ENCODE results near the gene RANBP3.
"Not testable (repeated sequence)": the region's sequence is repeated elsewhere in the genome, so short reads cannot be mapped to it uniquely, and the experiment has no call there.

Gene RANBP3

GRCh38 chr19:5977785-5978605, at the start of gene RANBP3:
Gene RANBP3, minus strand, starts transcription at chr19:5978140. Its CDS starts 58 bp downstream, at chr19:5978082.
- DNase-seq, result peak; percentile 95 to 97

- DNase-seq, result no peak
Observed at GRCh38 chr19:6026390-6027227, 48.7 kb upstream of the RANBP3 start.

DNA sequence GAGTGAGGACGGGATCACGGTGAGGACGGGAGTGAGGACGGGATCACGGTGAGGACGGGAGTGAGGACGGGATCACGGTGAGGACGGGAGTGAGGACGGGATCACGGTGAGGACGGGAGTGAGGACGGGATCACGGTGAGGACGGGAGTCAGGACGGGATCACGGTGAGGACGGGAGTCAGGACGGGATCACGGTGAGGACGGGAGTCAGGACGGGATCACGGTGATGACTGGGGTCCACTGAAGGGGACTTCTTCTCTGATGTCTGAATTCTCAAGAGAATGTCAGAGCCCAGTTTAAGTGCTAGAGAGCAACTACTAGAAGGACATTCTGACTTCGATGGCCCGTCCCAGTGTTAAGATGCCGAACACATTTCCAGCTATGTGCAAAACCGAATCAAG, 46.8 kb upstream of the RANBP3 start:
- not testable (repeated sequence) for DNase-seq

DNA sequence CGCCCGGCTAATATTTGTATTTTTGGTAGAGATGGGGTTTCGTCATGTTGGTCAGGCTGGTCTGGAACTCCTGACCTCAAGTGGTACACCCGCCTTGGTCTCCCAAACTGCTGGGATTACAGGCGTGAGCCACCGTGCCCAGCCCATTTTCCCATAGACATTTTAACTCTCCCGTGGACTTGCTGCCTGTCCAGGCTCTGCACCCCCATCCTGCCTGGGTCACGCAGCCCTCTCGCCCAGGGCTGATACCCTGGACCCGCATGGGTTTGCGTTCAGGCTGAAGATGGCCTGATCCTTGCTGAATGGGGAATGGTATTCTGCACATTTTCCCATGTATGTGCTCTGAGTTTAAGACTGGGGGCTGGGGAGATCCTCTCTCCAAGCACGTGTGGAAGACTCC, 46.0 kb upstream of the RANBP3 start:
- DNase-seq, result no peak

GRCh38 chr19:6023085-6023682, 45.2 kb upstream of the RANBP3 start:
- no peak for DNase-seq

DNA sequence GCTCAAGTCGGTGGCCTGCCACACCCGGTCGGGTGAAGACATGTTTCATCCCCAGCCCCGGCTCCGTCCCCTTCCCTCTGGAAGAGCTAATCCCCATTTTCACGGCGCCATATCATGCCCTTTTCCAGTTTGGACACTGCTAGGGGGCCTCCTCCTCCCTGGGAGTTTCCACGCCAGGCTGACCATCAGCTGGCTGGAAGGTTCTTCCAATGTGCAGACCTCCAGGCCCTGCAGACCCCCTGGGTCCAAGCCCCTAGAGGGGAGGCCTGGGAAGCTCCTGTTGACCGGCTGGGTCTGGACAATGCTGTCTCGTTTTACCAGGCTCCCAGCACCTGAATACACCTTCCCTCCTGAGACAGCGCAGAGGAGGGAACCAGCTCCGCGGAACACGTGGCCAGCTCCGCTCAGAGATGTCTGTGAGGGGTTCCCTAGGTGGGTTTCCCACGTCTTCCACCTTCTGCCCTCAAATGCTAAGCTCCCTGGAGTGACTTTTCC, 44.7 kb upstream of the RANBP3 start:
- no peak for DNase-seq

- peak; percentile 40 to 51 for DNase-seq
Observed at GRCh38 chr19:6021878-6022569, 44.1 kb upstream of the RANBP3 start.

- no peak for DNase-seq
Observed at GRCh38 chr19:6020972-6021805, 43.2 kb upstream of the RANBP3 start.

- DNase-seq, result no peak
Observed at GRCh38 chr19:6020166-6020882, 42.4 kb upstream of the RANBP3 start.

- DNase-seq, result no peak
Observed at GRCh38 chr19:6018786-6019185, 40.8 kb upstream of the RANBP3 start.

GRCh38 chr19:6017576-6017975, 39.6 kb upstream of the RANBP3 start:
- no peak for DNase-seq

DNA sequence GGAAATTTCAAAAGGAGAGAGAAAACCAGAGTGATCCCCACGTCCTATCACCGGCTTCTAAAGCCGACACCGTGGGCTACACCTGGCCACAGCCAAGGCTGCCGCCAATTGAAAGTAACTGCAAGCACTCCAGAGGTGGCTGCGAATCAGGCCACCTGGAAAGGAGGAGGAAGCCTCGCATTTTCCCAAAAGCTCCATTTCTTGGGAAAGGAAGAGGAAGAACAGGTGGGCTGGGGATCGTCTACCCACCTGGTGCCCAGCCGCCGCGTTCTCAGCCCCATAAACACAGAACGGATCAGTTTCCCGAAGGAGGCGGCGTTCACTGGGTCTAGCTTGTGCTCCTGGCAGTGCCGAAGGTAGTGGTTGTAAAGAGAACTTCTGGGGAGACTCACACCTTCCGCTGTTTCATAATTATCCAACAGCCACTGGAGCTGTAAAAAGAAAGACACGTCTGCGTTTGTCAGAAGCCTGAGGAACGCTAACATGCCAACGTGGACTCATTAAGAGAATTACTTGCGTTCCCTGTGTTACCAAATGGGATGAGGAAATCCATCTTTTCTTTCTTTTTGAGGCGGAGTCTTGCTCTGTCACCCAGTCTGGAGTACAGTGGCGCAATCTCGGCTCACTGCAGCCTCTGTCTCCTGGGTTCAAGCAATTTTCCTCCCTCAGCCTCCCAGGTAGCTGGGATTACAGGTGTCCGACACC, 38.1 kb upstream of the RANBP3 start:
- DNase-seq, result no peak

DNA sequence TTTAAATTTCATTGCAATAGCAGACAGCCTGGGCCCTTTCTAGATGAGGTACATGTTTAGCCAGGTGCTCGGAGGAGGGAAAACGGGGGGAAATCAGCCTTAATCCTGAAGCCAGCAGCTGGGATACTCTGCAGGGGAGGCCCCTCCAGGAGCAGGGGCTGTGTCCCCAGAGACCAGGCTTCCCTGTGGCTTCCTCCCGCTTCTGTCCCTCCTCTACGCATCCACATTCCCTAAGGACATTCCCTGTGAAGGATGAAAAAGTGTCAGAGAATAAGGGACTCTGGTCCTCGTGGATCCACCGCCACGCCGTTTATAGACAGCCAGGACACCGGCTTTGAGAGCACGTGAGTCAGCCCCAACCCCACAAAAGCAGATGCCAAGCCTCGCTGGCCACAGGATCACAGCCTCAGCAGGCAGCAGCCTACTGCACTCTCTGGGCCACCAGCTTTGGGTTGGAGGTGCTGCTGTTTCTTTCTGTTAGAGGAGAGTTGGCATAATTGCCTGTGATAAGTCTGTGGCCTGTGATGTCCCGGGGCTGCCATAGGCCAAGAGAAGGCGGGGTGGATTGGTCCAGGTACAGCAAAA, 36.7 kb upstream of the RANBP3 start:
- DNase-seq, result no peak

- DNase-seq, result no peak
Observed at GRCh38 chr19:6012426-6013170, 34.7 kb upstream of the RANBP3 start.

GRCh38 chr19:6011794-6012193, 33.9 kb upstream of the RANBP3 start:
- no peak for DNase-seq

- no peak for DNase-seq
Observed at GRCh38 chr19:6011206-6011605, 33.3 kb upstream of the RANBP3 start.

DNA sequence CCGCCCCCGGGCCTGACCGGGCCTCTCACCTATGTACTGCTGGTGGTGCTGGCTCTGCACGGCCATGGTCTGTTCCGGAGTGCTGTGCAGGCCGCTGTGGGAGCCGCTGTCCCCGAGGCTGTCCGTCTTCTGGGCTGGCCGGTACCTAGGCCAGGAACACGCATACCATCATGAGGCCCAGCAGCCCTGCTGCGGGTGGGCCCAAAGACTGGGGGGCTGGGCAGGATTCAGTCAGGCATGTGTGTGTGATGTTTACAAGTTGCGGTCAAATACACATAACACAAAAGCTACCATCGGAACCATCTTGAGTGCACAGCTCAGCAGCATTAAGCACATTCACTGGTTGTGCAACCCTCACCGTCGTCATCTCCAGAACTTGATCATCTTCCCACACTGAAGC, 32.2 kb upstream of the RANBP3 start:
- no peak for DNase-seq

- DNase-seq, result no peak
Observed at GRCh38 chr19:6007866-6008265, 29.9 kb upstream of the RANBP3 start.

DNA sequence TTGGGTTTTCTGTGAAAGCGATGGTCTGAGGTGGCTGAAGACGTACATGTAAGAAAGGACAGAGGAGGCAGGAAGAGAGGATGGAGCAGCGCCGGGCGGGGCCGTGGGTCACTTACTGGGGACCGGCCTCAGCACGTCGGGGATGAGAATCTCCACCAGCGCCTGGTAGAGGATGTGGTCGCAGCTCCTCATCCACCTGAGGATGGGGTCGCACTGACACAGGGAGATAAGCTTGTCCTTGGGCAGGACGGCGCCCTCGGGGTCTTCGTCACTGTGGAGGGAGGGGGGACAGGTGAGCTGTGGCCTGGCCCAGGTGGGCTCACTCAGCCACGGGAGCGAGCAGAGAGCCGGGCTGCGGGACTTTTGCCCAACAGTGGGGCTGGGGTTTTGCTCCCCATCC, 29.0 kb upstream of the RANBP3 start:
- no peak for DNase-seq
